GM21529 (cell line): ENCODE measurements around the gene MEGF10.

Source experiments
- ATAC-seq: cut with Tn5 transposase; IDR thresholded peaks from one replicate; pipeline ENCODE4 v1.9.1; 2021; ENCODE audit not compliant: unreplicated experiment

Gene MEGF10

GRCh38 chr5:127367029-127367428, 76.4 kb downstream of the MEGF10 start:
- no peak for ATAC-seq

- ATAC-seq = no peak
Measured at GRCh38 chr5:127367946-127368465, 77.4 kb downstream of the MEGF10 start.

GRCh38 chr5:127369796-127370195, 79.2 kb downstream of the MEGF10 start:
- no peak for ATAC-seq

GRCh38 chr5:127370631-127371030, 80.0 kb downstream of the MEGF10 start:
- ATAC-seq = no peak

- ATAC-seq = no peak
Measured at GRCh38 chr5:127373858-127374491, 83.4 kb downstream of the MEGF10 start.

GRCh38 chr5:127375124-127375523, 84.5 kb downstream of the MEGF10 start:
- no peak for ATAC-seq

- no peak for ATAC-seq
Measured at GRCh38 chr5:127375544-127376091, 85.0 kb downstream of the MEGF10 start.

GRCh38 chr5:127377651-127378050, 87.1 kb downstream of the MEGF10 start:
- ATAC-seq = no peak

- ATAC-seq = no peak
Measured at GRCh38 chr5:127385936-127386335, 95.3 kb downstream of the MEGF10 start.

DNA sequence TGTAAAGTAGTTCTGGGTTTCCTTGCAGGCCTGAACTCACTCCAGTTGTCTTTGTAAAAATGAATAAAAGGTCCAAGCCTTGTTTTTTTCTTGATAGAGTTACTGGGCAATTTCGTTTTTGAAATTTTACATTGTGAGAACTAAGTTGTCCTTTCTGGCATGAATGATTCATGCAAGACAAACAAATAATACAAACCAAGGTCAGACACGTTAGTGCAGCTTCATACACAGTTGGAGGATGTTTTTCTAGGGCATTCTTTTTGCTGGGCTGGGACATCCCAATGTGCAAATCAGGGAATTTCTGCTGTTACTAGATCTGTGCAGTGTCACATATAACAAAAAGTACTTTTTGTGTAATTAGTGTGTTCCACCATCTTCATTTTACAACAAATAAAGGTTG, 96.0 kb downstream of the MEGF10 start:
- ATAC-seq = no peak

DNA sequence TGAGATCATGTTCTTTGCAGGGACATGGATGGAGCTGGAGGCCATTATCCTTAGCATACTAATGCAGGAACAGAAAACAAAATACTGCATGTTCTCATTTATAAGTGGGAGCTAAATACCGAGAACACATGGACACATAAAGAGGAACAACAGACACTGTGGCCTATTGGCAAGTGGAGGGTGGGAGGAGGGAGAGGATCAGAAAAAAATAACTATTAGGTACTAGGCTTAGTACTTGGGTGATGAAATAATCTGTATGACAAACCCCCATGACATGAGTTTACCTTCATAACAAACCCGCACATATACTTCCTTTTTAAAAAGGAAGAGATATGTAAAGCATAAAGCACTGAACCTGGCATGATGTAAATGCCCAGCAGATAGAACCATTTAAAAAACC, 99.0 kb downstream of the MEGF10 start:
- ATAC-seq = no peak

- ATAC-seq = no peak
Measured at GRCh38 chr5:127392762-127393161, 102.2 kb downstream of the MEGF10 start.

GRCh38 chr5:127396490-127397155, 106.0 kb downstream of the MEGF10 start:
- ATAC-seq = no peak

GRCh38 chr5:127398508-127398907, 107.9 kb downstream of the MEGF10 start:
- no peak for ATAC-seq

- ATAC-seq = no peak
Measured at GRCh38 chr5:127399068-127399467, 108.5 kb downstream of the MEGF10 start.

DNA sequence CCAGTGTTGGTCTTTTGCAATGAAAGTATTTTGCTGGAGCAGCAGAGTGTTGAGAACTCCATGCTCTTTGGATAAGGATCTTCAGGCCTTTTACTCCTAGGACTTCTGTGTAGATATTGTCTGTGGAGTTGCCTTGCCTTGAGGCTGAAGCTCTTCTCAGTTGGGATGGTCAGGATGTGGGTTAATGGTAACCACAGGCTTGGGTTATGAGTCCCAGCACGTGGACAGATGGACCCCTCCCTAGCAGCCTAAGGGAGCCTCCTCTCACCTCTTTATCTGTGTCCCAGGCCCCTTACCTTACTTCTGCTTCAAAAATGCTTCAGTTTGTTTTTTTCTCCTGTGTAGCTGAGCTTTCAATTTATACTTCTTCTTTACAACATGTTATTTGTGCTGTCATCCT, 109.9 kb downstream of the MEGF10 start:
- no peak for ATAC-seq

DNA sequence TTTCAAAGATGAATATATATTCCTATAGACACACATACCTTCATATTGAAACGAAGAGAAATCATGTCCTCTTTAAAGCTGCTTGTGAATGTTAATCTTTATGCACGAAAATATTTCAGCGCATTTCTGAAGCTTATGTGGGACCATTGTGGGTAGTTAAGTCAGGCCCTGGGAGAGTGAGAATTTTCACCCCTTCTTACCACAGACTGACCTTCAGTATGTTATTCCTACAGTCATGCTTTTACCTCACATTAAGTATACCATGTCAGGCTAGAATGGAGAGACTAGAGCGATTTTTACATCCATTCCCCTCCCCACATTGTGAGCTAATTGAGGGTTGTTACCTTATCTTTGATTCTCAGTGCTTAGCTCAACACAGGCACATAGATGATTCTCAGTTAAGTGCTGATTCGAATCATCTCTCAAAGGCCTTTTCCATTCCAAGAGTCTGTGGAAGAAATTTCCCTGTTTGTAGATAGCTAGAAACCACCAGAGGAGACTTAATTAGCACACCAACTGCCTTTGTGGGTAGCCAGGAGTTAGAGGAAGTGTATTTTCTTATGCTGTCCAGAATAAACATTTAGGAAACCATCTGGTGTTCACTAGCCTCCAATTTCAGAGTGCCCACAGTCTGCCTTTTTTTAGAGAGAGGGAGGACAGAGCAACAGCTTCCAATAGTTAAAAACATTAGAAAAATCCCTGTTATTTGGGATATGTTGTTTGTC, 110.5 kb downstream of the MEGF10 start:
- no peak for ATAC-seq

DNA sequence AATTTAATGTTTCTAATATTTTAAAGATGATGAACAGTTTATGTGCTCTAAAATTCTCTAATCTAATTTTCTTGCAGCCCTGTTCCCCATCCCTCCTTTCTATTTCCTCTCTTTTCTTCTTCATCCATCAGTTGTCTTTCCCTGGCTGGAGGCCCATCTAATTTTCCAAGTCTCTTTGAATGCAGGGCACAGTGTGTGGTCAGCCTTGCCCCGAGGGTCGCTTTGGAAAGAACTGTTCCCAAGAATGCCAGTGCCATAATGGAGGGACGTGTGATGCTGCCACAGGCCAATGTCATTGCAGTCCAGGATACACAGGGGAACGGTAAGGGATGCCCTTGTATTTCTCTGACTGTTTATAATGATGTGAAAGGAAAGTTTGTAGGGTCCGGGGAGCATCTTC, 111.8 kb downstream of the MEGF10 start:
- ATAC-seq = no peak

DNA sequence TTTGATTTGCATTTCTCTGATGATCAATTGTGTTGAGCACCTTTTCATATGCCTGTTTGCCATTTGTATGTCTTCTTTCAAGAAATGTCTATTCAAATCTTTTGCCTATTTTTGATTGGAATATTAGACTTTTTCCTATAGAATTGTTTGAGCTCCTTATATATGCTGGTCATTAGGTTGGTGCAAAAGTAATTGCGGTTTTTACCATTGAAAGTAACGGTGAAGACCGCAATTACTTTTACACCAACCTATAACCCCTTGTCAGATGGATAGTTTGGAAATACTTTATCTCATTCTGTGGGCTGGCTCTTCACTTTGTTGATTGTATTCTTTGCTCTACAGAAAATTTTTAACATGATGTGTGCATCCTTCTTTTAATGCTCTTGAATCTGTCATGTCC, 113.6 kb downstream of the MEGF10 start:
- no peak for ATAC-seq

- no peak for ATAC-seq
Measured at GRCh38 chr5:127406326-127407121, 115.9 kb downstream of the MEGF10 start.
